GM19468 (cell line): ENCODE results near the gene IGSF21.
"Not testable (repeated sequence)": the region's sequence is repeated elsewhere in the genome, so short reads cannot be mapped to it uniquely, and the experiment has no call there.

ENCODE experiments used
- ATAC-seq: cut with Tn5 transposase; IDR thresholded peaks from one replicate; pipeline ENCODE4 v1.9.1; 2021; ENCODE audit warnings: mild to moderate bottlenecking, moderate library complexity, moderate number of reproducible peaks; ENCODE audit not compliant: unreplicated experiment; ENCODE audit errors: extremely low read depth

Gene IGSF21

DNA sequence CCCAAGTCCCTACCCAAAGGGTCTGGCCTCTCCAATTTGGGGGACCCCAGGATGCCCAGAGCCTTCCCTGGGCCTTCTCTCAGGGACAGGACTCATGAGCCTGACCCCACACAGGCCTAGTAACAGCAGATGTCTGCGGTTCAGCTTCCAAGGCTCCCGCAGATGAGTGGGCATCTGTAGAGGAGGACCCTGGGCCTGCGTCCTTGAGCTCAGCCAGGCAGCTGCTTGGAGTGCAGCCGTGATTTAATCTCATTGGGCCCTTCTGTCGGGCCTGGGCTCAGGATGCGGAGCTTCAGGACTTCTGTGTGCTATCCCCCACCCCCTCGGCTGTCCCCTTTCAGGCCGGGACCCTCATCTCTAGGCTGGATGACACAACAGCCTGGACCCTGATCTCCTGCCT, 35.4 kb downstream of the IGSF21 start:
- no peak for ATAC-seq

- ATAC-seq, result no peak
These were observed 36.5 kb downstream of the IGSF21 start for GRCh38 chr1:18144062-18144461.

DNA sequence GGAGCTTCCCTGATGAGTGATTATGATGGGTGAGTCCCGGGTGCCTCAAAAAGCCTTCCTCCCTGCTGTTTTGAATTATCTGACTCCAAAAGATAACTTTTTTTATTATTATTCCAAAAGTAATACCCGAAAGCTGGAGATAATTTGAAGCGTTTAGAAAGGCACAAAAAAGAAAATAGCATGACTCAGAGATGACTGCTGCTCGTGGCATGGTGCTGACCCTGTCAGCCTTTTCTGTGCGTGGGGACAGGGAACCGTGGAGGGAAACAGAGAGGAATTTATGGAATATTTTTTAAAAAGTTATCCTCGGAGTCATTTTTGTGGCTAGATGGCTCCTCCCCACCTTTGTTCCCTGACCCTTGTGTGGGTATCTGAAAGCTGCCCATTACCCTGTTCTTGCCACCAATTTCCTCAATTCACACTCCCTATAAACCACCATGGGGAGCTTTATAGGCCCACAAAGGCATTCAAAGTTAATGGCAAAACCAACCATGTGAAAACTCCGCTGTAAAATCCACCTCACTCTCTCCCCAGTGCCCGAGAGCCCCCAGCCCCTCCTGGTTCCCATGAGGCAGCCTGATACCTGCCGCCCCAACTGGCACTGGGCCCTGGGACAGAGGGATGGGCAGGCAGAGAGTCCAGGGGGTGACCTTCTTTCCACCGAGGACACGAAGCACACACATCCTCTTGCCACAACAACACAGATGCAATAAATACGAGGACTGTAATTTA, 37.5 kb downstream of the IGSF21 start:
- ATAC-seq, result no peak

GRCh38 chr1:18145851-18146618, 38.4 kb downstream of the IGSF21 start:
- no peak for ATAC-seq

DNA sequence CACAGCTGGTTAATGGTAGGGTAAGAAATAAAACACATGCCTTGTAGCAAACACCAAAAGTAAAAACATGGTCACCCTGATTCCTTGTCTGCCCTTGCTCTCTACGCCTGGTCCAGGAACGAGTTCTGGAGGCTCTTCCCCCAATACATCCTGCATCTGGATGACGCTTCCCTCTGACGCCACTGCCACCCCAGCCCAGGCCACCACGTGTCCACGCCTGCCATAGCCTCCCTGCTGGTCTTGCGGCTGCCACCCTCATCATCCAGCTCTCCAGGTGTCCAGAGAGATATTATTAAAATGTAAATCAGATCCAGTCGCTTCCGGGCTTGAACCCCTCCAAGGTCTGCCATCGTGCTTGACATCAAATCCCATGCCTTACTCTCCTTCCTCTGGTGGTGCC, 39.3 kb downstream of the IGSF21 start:
- ATAC-seq, result no peak

GRCh38 chr1:18147672-18148071, 40.1 kb downstream of the IGSF21 start:
- ATAC-seq, result no peak

DNA sequence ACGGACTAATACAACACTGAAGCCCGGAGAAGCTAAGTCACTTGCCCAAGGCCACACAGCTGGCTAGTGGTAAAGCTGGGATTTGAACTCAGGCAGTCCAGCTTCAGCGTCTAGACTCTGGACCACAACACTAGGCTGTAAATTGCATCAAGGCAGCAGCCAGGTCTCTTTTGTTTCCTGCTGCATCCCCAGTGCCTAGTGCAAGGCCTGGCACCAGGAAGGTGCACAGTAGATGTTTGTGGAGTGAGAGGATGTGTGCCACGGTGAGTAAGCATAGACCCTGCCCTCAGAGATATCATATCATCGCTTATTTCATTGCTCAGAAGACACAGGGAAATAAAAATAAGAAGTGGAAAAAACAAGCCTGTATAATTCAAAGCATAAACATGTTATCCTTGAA, 40.9 kb downstream of the IGSF21 start:
- no peak for ATAC-seq

- ATAC-seq, result no peak
These were observed 41.5 kb downstream of the IGSF21 start for GRCh38 chr1:18149027-18149641.

DNA sequence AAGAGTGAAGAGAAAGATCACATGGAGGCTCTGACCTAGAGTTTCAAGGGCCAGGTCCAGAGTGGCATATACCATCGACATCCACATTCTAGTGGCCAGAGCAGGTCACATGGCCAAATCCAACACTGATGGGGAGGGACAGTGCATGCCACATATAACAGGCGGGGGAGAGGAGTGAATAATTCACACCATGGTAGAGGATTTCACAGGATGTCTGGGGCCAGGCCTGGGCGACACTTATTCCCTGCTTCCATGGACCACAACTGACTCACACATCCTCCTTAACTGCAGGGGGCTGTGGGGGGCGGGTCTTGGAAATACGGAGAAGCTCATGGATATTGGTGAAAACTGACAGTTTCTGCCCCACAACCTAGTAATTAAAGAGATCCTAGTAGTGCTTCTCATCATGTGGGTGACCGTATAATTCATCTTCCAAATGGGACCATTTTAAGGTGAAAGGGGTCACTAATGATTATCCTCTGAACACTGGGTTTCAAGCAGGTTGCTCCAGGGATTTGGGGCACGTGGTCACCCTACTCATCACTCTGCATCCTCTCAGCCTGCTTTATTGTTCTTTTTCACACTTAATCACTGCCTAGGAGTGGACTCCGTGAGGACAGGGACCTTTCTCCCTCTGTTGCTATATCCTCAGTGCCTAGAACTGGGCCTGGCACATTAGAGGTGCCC, 44.0 kb downstream of the IGSF21 start:
- ATAC-seq, result no peak

DNA sequence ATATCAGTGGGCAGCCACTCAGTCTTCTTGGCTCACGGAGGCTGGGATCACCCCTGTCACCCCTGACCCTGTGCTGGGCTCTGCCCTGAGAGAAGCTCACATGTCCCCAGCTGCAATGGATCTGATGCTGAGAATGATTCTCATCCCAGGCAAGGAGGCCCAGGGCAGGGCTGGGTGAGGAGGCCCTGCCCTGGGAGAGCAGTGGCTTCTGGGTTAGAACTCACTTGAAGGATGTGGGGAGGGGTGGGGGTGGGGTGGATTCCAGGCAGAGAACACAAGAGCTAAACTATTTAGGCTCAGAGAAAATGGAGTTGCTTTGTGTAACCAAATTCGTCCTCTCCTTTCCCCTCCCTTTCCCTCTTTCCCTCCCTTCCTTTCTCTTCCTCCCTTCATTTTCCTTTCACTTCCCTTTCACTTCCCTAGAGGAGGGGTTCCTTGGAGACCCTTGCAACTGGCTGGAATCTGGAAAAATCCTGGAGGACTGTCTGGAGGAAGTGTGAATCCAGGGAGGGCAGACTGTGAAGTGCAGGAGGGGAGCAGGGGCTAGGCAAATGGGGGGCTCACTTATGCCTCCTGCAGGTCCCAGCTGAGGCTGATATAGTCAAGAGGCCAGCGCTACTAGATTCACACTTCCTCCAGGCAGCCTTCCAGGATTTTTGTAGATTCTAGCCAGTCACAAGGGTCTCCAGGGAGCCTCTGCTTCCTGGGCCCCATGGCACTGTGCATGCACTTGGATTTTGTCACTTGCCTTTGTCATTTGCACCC, 47.0 kb downstream of the IGSF21 start:
- ATAC-seq, result no peak

DNA sequence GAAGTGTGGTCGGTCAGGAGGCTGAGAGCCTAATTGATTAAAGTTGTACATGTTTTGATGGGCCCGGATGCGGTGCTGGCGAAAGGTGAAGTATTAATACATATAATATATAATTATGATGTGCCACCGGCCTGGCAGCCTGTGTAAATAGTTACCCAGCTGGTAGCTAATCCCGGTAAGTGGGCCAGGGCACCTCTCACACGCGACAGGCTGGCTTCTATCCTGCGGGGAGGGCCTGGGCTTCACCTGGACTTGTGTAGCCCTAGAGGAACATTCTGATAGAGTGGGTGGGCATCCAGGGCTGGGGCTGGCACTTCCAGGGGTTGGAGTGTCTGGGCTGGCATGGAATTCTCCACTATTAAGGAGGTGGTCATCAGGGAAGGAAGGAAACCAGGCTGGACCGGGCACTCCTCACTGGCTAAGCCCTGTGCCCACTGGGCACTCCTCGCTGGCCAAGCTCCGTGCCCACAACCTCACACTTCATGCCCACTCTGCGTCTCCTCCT, 48.3 kb downstream of the IGSF21 start:
- ATAC-seq, result no peak

DNA sequence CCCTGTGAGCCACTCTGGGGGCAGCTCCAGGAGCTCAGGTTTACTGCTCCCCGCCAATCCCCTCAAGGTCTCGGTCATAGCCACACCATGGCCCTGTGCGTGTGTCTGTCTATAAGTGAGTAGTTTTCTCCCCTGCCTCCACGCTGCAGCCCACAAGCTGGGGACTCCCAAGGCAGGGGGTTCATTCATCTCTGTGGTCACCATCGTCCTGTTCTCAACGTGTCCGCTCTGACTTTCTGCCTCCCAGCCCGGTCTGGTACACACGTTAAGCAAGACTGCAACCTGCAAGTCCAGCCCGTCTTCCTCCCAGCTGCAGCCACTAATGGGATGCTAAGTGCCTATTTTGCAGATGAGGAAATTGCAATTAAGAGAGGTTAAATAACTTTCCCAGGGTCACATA, 49.8 kb downstream of the IGSF21 start:
- ATAC-seq, result no peak

DNA sequence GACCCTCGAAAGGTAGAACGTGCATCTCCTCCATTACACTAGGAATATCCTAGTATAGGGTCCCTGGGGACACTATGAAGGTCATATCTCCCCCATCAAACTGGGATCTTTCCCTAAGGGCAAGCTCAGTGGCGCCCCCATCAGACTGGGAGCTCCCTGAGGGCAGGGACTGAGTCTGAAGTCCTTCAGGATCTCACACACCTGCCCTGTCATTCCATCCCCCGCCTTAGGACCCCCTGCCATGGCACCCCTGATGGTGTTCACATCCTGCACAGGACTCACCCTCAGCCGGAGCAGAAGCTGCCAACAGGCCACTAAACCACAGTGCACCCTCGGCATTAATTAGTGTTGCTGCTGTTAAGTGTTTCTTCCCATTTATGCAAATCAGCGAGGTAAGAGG, 50.4 kb downstream of the IGSF21 start:
- ATAC-seq, result no peak

DNA sequence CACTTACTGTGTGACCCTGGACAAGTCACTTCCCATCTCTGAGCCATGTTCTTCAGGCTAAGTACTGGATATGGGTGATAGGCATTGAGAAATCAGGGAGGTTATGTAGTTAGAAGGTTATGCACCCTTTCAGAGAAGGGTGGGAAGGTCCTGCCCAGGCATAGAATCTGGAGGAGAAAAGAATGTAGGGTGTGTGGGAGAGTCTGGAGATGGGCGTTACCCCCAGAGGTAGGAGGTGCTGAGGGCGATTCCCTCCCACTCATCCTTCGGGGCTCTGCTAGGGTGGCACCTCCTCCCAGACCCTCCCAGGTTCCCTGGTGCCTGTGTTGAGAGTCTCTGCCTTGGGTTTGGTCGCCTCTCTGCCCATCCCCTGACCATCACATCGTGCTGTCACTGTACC, 51.1 kb downstream of the IGSF21 start:
- no peak for ATAC-seq

GRCh38 chr1:18160290-18160942, 52.8 kb downstream of the IGSF21 start:
- no peak for ATAC-seq

DNA sequence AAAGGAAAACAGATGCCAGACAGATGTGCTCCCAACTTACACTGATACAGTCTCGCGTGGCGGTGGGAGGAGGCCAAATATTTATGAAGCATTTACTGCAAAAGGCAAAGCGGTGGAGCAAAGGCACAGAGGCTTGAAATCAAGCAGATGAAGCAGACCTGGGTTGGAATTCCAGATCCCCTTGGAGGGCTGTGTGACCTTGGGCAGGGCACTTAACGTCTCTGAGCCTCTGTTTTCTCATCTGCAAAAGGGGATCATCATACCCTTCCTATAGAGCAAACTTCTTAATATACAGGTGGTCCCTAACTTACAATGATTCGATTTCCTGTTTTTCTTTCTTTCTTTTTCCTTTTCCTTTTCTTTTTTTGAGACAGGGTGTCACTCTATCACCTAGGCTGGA, 54.1 kb downstream of the IGSF21 start:
- ATAC-seq, result no peak

DNA sequence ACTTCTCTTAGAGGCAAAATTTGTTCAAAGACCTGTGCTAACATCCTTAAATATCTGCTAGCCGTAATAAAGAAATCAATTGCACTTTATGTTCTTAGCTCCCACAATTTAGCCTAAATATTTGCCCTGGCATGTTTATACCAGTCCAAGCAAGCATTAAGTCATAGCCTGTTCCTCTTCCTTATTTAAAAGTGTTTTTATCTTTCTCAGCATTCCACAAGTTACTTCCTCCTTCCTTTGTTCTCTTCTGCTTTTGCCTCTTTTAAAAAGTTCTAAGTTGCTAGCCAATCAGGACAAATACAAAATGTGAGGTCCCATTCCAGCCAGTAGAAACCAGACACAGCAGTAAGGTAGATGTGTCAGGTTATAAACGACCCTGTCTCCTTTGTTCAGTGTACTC, 58.0 kb downstream of the IGSF21 start:
- ATAC-seq, result not testable (repeated sequence)

DNA sequence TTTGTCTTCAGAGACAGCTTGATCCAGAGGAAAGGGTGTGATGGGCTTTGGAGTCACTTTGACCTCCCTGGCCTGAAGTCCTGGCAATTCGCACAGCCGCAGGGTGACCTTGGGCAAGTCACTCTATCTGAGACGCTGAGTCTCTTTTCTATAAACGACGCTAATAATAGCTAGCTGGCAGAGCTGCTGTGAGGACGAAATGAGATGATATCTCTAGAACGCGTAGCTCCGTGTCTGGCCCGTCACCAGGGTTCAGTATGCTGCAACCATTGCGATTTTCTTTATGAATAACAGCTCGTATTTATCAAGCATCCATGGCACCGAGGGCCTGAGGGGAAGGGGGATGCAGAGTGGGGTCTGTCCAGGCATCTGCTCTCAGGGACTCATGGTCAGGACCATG, 58.7 kb downstream of the IGSF21 start:
- ATAC-seq, result no peak

- no peak for ATAC-seq
These were observed 59.3 kb downstream of the IGSF21 start for GRCh38 chr1:18166929-18167328.
